ENCODE measurements around the gene TXK.

TXK gene

GRCh38 chr4:48100256-48100655 lies 33.8 kb downstream of the TXK start:
- no peak for FAIRE-seq

GRCh38 chr4:48095441-48095840 lies 38.6 kb downstream of the TXK start:
- FAIRE-seq: no peak

GRCh38 chr4:48093991-48094416 lies 40.0 kb downstream of the TXK start:
- FAIRE-seq: no peak

GRCh38 chr4:48090621-48091020 lies 43.4 kb downstream of the TXK start:
- no peak for FAIRE-seq

GRCh38 chr4:48085821-48086589 lies 48.0 kb downstream of the TXK start:
- FAIRE-seq: no peak

- FAIRE-seq: no peak
Measured at GRCh38 chr4:48082956-48083355, 51.1 kb downstream of the TXK start.

- no peak for FAIRE-seq
Measured at GRCh38 chr4:48081196-48081595, 52.9 kb downstream of the TXK start.

- no peak for FAIRE-seq
Measured at GRCh38 chr4:48079972-48080391, 54.1 kb downstream of the TXK start.

GRCh38 chr4:48078862-48079655 lies 55.0 kb downstream of the TXK start:
- FAIRE-seq: no peak

GRCh38 chr4:48078425-48078824 lies 55.6 kb downstream of the TXK start:
- no peak for FAIRE-seq

GRCh38 chr4:48074657-48075056 lies 59.4 kb downstream of the TXK start:
- no peak for FAIRE-seq

GRCh38 chr4:48073567-48074103 lies 60.4 kb downstream of the TXK start:
- no peak for FAIRE-seq

GRCh38 chr4:48071191-48071590 lies 62.9 kb downstream of the TXK start:
- no peak for FAIRE-seq

GRCh38 chr4:48069026-48069425 lies 65.0 kb downstream of the TXK start:
- no peak for FAIRE-seq

GRCh38 chr4:48068182-48068581 lies 65.9 kb downstream of the TXK start:
- FAIRE-seq: no peak

GRCh38 chr4:48067536-48067935 lies 66.5 kb downstream of the TXK start:
- no peak for FAIRE-seq

- no peak for FAIRE-seq
Measured at GRCh38 chr4:48065587-48066052, 68.4 kb downstream of the TXK start.

- no peak for FAIRE-seq
Measured at GRCh38 chr4:48064349-48064748, 69.7 kb downstream of the TXK start.

- no peak for FAIRE-seq
Measured at GRCh38 chr4:48058617-48059530, 75.2 kb downstream of the TXK start.

GRCh38 chr4:48051078-48051477 lies 83.0 kb downstream of the TXK start:
- no peak for FAIRE-seq

- no peak for FAIRE-seq
Measured at GRCh38 chr4:48049483-48049882, 84.6 kb downstream of the TXK start.

GRCh38 chr4:48047896-48048295 lies 86.2 kb downstream of the TXK start:
- FAIRE-seq: no peak

GRCh38 chr4:48047421-48047844 lies 86.6 kb downstream of the TXK start:
- FAIRE-seq: no peak
